CD4-positive, alpha-beta T cell treated with Interferon alpha-2 for 1 hour (primary cell): ENCODE data around the gene CNBD2.
"Not testable (repeated sequence)": the region's sequence is repeated elsewhere in the genome, so short reads cannot be mapped to it uniquely, and the experiment has no call there.

Source experiments
- DNase-seq, 2 donors: peaks; one replicate each; pipeline ENCODE4 v3.0.0-alpha.2; 2020 to 2022

CNBD2 gene

DNA sequence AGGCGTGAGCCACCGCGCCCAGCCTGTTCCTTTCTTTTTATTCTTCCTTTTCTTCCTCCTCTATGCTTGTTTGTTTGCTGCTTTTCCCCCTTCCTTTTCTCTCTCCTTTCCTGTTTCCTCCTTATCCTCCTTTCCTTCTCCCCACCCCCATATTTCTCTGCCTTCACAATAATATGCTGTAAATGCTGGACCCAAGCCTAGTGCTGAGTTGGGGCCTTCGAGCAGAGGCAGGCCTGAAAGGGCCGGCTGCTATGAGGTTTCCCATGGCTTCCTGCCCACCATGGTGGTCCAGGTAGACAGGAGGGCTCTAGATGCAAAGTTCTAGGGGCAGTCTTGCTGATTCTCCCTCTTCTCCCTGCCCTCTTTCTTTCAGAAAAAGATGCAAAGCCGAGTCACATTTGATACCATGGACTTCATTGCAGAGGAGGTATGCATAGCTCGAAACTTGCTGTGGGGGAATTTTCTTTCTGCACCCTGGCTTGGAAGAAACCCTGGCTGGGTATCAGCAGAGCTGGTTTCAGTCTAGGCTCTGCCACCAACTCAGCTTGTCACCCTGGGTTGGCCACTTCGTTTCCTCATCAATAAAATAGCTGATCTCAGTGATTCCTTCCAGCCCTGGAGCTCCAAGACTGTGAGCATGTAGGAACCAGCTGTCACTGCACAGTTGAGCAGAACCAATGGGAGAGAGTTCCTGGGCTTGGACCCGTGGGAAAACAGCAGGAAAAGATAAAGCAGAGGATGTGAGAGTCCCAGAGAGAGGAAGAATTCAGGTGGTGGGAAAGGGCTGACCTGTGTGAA is 7.4 kb downstream of the CNBD2 start:
- no peak for DNase-seq

DNA sequence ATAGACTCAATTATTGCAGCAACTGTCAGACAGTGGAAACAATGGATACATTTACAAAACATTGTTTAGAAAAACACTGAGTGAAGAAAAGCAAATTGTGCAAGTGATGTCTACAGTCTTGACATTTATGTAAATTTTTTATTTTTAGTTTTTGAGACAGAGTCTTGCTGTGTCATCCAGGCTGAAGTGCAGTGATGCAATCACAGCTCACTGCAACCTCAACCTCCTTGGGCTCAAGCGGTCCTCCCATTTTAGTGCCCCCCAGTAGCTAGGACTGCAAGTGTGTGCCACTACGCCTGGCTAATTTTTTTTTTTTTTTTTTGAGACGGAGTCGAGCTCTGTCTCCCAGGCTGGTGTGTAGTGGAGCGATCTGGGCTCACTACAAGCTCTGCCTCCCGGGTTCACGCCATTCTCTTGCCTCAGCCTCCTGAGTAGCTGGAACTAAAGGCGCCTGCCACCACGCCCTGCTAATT is 9.7 kb downstream of the CNBD2 start:
- DNase-seq, result peak; percentile 4 to 10

DNA sequence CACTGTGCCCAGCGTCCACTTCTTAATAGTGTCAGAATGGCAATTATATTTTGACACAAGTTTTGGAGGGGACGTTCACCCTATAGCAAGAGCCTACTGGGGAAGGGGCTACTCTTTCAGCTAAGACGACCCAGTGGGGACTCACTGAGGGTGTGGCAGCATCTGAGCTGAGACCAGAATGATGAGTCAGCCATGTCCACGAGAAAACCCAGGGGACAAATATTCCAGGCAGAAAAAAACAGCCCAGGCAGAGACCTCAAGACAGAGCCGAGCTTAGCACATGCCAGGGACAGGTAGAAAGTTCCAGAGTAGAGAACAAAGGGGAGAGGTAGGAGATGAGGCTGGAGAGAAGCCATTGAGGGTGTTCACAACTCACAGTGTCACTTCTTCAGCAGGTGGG is 11.2 kb downstream of the CNBD2 start:
- no peak for DNase-seq

DNA sequence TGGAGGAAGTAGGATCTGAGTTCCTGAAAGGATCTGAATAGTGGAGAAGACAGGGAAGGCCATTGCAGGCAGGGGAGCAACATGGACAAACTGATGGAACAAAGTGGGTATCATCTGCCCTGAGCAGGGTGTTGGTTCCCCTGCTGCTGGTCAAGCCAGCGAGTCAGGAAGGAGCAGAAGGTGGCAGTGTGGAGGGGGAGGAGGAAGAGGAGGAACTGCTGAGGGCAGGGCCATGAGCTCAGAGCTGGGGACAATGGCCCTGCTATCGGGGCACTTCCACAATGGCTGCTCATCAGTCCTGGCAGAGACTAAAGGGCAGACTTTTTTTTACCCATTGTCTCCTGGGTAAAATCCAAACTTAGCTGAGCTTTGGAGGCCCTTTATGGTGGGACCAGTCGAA is 13.6 kb downstream of the CNBD2 start:
- DNase-seq, result no peak

DNA sequence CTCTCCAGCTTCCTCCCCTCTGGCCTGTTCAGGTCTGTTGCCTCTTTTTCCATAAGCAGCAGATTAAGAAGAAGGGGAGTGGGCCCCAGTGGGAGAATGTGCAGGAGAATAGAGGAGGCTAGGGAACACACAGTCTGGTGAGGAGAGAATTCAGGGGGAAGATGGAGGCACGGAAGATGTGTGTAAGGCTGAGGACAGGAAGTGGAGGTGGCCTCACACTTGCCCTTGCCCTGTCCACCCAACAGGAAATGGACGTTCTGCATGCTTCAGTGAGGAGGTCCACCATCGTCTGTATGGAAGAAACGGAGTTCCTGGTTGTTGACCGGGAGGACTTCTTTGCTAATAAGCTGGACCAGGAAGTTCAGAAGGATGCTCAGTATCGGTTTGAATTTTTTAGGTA is 16.0 kb downstream of the CNBD2 start:
- no peak for DNase-seq

DNA sequence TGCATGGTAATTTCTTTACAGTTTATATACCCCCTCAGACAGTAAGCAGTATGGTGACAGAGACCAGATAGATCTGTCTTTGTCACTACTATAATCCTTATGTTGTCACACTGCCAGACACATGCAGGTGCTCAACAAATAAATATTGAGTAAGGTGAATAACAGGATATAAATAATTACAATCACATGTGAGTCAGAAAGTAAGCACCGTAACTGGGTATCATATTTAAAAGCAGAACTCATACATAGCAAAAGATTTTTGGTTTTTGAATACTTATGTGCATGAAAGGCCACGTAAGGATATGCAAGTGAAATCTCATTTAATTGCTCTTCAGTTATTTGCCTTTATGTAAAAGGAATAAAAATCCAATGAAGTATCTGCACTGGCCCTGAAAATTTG is 17.4 kb downstream of the CNBD2 start:
- DNase-seq, result no peak

DNA sequence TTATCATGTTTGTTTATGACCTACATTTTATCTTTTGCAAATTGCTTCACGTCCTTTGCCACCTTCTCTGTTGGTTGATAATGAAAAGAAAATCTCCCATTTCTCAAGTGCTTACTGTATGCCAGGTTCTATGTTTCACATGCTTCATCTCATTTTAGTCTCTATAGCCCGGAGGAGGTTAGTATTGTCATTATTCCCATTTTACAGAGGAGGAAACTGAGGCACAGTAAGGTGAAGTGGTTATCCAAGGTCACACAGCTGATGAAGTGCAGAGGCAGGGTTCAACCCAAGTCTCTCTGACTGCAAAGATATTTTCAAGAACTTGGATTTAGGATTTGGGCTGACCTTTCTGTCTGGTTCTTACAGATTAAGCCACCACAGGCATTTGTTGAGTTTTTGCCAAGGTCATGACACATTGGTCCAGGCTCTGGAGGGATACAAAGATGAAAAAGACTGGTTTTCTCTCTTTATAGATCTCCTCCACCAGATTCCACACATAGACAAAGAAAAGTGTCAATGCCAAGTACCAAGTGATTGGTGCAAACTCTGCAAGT is 20.6 kb downstream of the CNBD2 start:
- no peak for DNase-seq

DNA sequence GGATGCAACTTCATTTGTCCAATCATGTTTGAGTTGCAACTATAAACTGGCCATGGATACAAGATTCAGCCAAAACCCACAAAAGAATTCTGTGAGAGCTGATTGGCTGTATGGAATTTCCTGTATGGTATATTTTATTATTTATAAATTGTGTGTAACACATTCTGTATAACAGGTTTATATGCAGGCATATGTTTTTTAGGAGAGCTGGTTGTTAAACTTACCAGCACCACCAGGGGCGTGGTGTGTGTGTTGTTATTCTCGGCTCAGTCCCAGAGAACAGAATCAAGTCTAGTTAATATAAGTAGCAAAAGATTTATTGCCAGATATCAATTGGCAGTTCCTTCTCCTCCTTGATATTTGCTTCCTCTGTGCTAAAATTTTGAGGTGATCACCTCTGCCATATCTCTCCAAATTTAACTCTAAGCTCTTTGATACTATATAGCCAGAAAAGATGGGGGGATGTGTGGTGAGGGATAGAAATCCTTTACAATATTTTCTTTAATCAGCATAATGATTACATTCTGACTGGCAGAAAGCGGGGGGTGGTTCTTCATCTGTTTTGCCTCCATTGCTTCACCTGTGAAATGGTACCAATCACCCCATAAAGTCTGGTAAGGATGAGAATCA is 22.9 kb downstream of the CNBD2 start:
- peak in 1 of 2 donors; percentile 12 for DNase-seq

DNA sequence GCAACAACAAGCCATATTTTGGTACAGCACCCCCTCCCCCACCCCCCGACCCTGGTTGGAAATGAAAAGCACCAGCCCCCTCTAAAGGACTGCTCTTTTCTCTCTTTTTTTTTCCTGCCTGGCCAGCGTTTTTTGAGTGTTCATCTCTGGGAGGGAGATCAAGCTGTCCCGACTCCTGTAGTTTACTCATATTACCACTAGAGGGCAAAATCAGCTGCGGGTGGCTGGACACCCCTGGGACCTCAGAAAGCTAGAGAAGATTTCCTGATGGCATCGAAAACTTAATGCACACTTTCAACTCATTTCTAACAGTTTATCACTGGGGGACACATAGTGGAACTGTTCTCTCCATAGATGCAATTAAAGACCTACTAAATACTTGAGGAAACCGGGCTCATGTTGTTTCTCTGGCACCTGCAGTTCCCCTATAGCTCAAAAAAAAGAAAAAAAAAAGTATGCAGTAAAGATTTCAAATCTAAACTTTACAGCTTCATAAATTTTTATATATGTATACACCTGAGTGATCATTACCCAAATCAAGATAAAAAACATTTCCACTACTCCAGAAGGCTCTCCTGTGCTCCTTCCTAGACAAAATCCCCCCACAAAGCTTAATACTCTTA is 24.4 kb downstream of the CNBD2 start:
- peak; percentile 53 to 73 for DNase-seq

DNA sequence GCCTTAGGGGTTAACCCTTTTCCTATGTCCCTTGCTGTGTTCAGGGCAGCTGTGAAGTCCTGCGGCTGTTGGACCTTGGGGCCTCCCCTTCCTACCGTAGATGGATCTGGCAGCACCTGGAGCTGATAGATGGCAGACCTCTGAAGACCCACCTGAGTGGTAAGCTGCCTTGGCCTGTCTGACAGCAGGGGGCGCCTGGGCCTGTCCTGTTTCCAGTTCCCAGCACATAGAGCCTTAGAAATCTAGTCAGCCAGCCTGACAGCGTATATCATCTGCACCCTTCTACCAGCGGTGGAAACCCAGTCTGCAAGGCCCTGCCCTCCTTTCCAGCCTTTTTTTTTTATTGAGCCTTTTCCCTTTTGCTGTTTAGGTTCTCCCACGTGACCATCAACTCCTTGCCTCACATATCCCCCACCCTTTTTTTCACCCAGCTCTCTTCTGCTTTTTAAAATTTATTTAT is 26.6 kb downstream of the CNBD2 start:
- peak; percentile 75 to 79 for DNase-seq

DNA sequence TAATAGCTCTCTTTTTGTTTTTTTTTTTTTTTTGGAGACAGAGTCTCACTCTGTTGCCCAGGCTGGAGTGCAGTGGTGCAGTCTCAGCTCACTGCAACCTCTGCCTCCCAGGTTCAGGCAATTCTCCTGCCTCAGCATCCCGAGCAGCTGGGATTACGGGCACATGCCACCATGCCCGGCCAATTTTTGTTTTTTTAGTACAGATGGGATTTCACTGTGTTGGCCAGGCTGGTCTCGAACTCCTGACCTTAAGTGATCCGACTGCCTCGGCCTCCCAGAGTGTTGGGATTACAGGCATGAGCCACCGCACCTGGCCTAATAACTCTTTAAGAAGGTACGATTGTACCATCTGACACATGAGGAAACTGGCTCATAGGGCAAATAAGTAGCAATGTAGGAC is 28.1 kb downstream of the CNBD2 start:
- not testable (repeated sequence) for DNase-seq

DNA sequence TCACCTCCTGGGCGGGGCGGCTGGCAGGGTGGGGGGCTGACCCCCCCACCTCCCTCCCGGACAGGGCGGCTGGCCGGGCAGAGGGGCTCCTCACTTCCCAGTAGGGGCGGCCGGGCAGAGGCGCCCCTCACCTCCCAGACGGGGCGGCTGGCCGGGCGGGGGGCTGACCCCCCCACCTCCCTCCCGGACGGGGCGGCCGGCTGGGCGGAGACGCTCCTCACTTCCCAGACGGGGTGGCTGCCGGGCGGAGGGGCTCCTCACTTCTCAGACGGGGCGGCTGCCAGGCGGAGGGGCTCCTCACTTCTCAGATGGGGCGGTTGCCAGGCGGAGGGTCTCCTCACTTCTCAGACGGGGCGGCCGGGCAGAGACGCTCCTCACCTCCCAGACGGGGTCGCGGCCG is 32.9 kb downstream of the CNBD2 start:
- not testable (repeated sequence) for DNase-seq

DNA sequence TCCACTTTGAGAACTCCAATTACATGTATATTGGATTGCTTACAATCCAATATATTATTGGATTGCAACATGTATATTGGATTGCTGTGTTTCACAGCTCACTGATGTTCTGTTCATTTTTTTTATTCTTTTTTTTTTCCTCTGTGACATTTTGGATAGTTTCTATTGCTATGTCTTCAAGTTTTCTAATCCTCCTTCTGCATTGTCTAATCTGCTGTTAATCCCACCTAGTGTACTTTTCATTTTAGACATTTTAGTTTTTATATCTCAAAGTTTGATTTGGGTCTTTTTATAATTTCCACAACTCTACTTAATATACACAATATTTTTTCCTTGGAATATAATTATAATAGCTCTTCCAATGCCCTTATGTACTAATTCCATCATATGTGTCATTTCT is 34.5 kb downstream of the CNBD2 start:
- DNase-seq, result no peak

DNA sequence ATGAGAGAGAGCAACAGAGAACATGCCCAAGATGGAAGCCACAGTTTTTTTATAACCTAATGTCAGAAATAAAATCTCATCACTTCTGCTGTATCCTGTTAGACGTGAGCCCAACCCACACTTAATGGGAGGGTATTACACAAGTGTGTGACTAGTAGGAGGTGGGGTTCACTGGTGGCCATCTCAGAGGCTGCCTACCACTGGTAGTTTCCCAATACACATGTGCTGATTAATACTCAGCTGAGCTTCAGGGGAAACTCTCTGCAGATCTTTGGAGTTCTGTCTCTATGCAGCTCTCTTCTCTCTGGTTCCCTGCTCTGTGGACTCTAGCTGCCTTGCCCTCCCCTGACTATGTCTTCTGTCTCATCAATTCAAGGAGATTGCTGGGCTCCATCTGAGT is 35.7 kb downstream of the CNBD2 start:
- no peak for DNase-seq

DNA sequence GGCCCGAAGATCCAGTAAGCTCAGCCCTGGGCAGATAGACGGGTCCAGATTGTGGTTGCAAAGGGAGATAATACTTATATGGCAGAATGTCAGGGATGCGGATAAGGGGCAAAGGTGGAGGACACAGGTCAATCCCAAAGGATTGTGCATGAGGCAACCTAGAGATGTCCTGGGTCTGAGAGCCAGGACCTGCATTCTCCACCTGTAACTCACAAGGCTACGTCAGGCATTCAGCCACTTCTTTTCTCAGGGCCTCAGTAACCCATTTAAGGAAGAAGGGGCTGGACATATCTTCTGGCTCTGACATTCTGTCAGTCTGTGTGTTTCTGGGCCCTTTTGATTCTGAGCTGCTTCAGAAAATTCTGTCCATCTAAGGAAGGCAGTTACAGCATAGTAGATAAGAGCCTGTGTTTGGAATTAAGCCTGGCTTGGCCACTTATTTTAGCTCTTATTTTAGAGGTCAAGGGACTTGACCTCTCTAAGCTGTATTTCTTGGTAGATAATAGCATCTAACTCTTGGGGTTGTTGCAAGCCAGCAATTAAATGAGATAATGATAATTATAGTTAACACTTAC is 40.2 kb downstream of the CNBD2 start:
- DNase-seq, result no peak

DNA sequence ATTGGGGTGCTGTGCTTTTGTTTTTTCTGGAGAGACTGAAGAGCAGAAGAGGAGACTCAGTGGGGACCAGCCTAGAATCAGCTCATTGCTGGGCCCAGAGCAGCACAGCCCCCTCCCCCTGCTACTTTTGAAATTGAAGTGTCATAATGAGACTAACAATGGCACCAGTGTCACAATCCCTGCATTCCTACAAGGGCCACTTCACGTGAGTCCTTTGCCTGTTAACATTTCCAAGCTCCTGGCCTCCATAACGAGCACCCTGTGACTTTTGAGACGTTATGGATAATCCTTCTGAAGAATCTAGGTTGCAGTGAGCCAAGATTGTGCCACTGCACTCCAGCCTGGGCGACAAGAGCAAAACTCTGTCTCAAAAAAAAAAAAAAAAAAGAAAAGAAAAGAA is 41.7 kb downstream of the CNBD2 start:
- DNase-seq, result no peak

DNA sequence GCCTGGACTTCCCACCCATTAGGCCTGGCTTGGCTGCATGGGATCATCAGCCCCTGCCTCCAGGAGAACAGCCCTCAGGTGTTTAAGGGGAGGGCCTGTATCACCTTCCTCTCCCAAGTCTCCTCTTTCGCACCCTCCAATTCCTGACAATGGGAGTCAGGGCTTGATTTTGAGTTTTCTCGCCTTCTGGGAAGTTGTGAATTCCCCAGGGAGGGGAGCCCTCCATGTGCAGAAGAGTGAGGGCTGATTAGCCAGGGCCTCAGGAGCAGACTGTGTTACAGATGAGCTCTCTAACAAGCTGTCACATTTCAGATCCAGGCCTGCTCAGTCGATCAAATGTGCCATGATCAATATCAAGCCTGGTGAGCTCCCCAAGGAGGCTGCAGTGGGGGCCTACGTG is 42.4 kb downstream of the CNBD2 start:
- DNase-seq, result no peak

DNA sequence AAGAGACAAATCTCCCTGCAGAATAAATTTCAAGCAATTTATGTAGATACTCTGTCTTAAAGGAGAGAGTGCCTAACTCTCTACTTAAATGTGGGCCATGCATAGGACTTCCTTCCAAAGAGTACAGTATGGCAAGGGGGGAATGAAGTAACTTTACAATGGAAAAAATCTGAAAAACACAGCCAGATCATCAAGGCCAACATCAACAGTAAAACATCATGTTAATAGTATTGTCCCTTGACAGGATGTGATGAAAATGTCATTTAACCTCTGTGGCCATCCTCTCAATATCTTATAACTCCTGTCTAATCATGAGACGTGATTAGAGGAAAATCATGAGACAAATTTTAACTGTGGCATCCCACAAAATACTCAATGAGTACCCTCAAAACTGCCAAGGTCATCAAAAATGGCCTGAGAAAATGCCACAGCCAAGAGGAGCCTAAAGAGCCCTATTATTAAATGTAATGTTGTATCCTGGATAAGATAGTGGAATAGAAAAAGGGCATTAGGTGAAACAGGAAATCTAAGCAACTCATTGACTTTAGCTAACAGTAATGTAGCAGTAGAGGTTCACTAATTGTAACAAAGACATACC is 47.5 kb downstream of the CNBD2 start:
- no peak for DNase-seq

DNA sequence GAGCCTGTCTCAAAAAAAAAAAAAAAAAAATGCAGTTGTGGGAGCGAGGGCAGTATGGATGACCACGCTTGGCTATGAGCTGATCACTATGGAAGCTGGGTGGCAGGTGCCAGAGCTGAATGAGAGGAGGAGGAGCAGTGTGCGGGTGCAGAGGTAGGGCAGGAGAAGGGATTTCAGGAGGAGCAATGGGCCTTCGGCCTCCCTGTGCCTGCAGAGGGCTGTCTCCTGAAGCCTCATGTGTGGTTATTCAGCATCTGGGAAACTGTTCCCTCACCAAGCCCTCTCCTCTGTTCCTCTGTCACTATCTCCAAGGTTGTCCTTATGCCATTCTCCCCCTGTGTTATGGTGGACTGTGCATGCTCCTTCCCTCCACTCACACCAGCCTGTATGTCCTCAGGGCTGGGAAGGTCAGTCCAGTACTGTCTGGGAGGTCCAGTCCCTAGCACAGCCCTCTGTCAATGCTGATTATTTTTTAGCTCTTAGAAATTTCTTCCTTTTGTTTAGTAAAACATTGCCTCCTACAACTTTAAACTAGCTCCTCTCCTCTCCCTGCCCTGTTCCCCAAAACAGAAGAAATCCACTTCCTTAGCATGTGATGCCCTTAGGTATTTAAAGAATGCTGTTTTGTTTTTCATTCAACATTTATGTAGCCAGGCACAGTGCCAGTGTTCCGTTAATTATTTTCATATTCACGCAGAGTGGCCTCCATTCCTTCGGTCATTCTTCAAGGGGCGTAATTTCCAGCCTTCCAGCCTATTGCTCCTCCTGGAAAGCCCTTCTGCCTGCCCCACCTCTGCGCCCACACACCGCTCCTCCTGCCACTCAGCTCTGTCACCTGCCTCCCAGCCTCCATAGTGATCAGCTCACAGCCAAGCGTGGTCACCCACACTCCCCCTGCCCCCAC is 48.9 kb downstream of the CNBD2 start:
- DNase-seq, result no peak

DNA sequence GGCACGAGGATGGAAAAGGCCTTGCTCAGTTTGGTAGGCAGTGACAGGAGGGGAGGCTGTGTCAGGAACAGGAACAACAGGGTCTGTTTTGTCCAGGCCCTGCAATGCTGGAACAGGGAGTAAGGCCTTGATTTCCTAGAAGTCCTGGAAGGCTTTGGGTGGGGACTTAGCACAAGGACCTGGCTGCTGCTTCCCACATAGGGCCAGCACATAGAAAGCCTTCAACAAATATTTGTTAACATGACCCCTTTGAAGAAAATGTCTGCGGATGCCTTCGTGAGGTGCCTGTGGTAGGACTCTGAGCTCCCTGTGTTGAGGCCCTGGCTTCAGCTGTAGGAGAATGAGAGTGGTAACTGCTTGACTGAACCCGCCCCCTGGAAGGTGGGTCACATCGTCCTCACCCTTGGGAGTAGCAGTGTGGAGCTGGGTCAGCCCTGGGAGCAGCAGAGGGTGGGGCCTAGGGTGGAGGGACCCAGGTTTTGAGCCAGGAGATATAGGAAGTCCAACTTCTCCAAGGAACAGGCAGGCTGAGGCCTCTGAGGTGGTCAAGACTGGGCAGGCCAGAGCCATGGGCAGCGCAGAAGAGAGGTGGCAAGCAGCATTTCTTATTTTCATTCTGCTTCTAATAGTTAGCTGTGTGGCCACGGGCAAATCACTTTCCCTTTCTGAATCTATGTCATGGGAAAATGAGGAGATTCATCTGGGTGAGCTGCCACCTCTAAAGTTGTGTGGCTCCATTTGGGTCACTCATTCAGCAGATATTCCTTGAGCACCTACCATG is 50.0 kb downstream of the CNBD2 start:
- no peak for DNase-seq

DNA sequence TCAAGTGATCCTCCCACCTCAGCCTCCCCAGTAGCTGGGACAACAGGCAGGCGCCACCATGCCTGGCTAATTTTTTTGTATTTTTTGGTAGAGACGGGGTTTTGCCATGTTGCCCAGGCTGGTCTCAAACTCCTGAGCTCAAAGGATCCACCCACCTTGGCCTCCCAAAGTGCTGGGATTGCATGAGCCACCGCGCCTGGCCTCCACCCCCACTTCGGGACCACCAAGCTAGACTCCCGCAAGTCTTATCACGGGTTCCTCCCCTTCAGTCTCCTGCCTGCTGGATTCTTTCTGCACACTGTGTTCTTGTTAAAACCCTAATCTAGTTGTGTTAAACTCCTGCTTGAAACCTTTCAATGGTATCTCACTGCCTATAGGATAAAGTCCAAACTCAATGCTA is 57.7 kb downstream of the CNBD2 start:
- not testable (repeated sequence) for DNase-seq
